ENCODE measurements around the gene NF1.
"Not testable (repeated sequence)": the region's sequence is repeated elsewhere in the genome, so short reads cannot be mapped to it uniquely, and the experiment has no call there.

NF1 gene

GRCh38 chr17:31260151-31260550, 165.4 kb downstream of the NF1 start:
- DNase-seq (ENCODE audit: low read depth): no peak

- no peak for DNase-seq (ENCODE audit: low read depth)
Observed at GRCh38 chr17:31261601-31262000, 166.8 kb downstream of the NF1 start.

- not testable (repeated sequence) for DNase-seq (ENCODE audit: low read depth)
Observed at GRCh38 chr17:31262923-31263322, 168.1 kb downstream of the NF1 start.

- no peak for DNase-seq (ENCODE audit: low read depth)
Observed at GRCh38 chr17:31266042-31266441, 171.3 kb downstream of the NF1 start.

GRCh38 chr17:31269036-31269577, 174.3 kb downstream of the NF1 start:
- DNase-seq (ENCODE audit: low read depth): no peak

GRCh38 chr17:31269578-31269983, 174.8 kb downstream of the NF1 start:
- no peak for DNase-seq (ENCODE audit: low read depth)

- DNase-seq (ENCODE audit: low read depth): no peak
Observed at GRCh38 chr17:31272236-31272635, 177.5 kb downstream of the NF1 start.

- no peak for DNase-seq (ENCODE audit: low read depth)
Observed at GRCh38 chr17:31272803-31273202, 178.0 kb downstream of the NF1 start.

- DNase-seq (ENCODE audit: low read depth): no peak
Observed at GRCh38 chr17:31273516-31273915, 178.7 kb downstream of the NF1 start.

- no peak for DNase-seq (ENCODE audit: low read depth)
Observed at GRCh38 chr17:31274252-31274651, 179.5 kb downstream of the NF1 start.

GRCh38 chr17:31275116-31275515, 180.3 kb downstream of the NF1 start:
- no peak for DNase-seq (ENCODE audit: low read depth)

- DNase-seq (ENCODE audit: low read depth): no peak
Observed at GRCh38 chr17:31279401-31279800, 184.6 kb downstream of the NF1 start.

- no peak for DNase-seq (ENCODE audit: low read depth)
Observed at GRCh38 chr17:31281061-31281460, 186.3 kb downstream of the NF1 start.

GRCh38 chr17:31283841-31284240, 189.1 kb downstream of the NF1 start:
- no peak for DNase-seq (ENCODE audit: low read depth)

GRCh38 chr17:31286587-31286986, 191.8 kb downstream of the NF1 start:
- no peak for DNase-seq (ENCODE audit: low read depth)

GRCh38 chr17:31287932-31288331, 193.2 kb downstream of the NF1 start:
- DNase-seq (ENCODE audit: low read depth): not testable (repeated sequence)

GRCh38 chr17:31289790-31290189, 195.0 kb downstream of the NF1 start:
- no peak for DNase-seq (ENCODE audit: low read depth)

- no peak for DNase-seq (ENCODE audit: low read depth)
Observed at GRCh38 chr17:31291820-31292219, 197.0 kb downstream of the NF1 start.

GRCh38 chr17:31293581-31293980, 198.8 kb downstream of the NF1 start:
- DNase-seq (ENCODE audit: low read depth): no peak

GRCh38 chr17:31294231-31294630, 199.5 kb downstream of the NF1 start:
- no peak for DNase-seq (ENCODE audit: low read depth)

GRCh38 chr17:31294820-31295488, 200.2 kb downstream of the NF1 start:
- no peak for DNase-seq (ENCODE audit: low read depth)

GRCh38 chr17:31295489-31295871, 200.7 kb downstream of the NF1 start:
- DNase-seq (ENCODE audit: low read depth): no peak

- DNase-seq (ENCODE audit: low read depth): no peak
Observed at GRCh38 chr17:31296142-31296541, 201.4 kb downstream of the NF1 start.

- no peak for DNase-seq (ENCODE audit: low read depth)
Observed at GRCh38 chr17:31297090-31297489, 202.3 kb downstream of the NF1 start, which contains the start of gene OMG. Gene OMG, minus strand, starts transcription at chr17:31297239. Its CDS starts 908 bp downstream, at chr17:31296331.
